ENCODE measurements around the gene PRRX2. TPM values are rescaled to one million over a fixed set of nuclear protein-coding genes. Genes with fewer than 3 reads are reported as not detected.

The PRRX2 gene
- total and polyA plus RNA-seq, 12 donors, result 0.15 to 14.2 (median 4.0) TPM

DNA sequence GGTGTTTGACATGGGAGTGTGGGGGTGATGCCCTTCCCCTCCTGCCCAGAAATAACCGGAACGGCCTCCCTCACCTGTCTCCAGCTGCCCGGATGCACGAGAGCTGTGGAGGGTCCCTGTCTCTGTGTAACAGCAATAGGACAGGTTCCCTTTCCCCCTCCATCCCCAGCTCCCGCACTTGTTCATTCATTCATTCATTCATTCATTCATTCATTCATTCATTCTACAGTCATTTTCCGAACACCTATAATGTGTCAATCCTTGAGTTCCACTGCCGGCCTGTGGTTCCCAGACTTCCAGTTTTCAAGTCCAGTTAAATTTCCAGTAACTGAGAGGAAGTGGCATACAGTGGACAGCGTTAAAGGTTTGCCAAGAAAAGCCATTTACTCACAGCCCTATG lies 7.3 kb downstream of the PRRX2 start:
- Histone ChIP-seq H3K36me3 (replicated peaks in 1 of 2) (no peaks in the 10 kb centered on the region), H3K27ac (no peak overlapping the region), H3K4me1 (replicated peaks in 1 of 2) (no peaks in the 10 kb centered on the region), H3K4me3 (no peak overlapping the region), H3K27me3 (no peaks in the 10 kb centered on the region), H3K9me3 (replicated peaks in 1 of 3) (no peaks in the 10 kb centered on the region)
- DNase-seq, result no peak
- intact Hi-C loops (cut with DNase I), result no loop called here
- WGBS, 4 donors, result 79 to 91% (median 86%) methylated on average over 7 to 8 of the region's 8 CpGs
- TF ChIP-seq POLR2A (IDR thresholded peaks at IDR 0.05), result no peak
- TF ChIP-seq, protein P1, sequence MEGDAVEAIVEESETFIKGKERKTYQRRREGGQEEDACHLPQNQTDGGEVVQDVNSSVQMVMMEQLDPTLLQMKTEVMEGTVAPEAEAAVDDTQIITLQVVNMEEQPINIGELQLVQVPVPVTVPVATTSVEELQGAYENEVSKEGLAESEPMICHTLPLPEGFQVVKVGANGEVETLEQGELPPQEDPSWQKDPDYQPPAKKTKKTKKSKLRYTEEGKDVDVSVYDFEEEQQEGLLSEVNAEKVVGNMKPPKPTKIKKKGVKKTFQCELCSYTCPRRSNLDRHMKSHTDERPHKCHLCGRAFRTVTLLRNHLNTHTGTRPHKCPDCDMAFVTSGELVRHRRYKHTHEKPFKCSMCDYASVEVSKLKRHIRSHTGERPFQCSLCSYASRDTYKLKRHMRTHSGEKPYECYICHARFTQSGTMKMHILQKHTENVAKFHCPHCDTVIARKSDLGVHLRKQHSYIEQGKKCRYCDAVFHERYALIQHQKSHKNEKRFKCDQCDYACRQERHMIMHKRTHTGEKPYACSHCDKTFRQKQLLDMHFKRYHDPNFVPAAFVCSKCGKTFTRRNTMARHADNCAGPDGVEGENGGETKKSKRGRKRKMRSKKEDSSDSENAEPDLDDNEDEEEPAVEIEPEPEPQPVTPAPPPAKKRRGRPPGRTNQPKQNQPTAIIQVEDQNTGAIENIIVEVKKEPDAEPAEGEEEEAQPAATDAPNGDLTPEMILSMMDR (IDR thresholded peaks at IDR 0.05), result no peak

DNA sequence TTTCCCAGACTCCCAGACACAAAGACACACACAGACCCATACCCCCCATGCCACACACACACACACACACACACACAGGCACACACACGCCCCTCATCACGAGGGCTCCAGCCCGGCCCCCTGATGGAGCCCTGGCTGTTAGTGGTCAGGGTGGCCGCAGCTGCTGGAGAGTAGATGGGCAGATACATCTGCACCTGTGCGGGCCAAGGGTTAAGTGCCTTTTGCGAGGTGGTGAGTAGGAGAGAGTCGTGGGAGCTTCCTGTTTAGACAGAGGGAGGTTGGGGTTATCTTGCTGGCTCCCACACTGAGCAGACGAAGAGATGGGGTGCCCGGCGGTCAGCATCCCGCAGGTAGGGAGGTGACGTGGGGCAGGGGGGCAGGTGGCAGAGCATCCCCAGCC lies 8.2 kb downstream of the PRRX2 start:
- Histone ChIP-seq H3K4me3 (no peak overlapping the region), H3K4me1 (replicated peaks in 1 of 2) (no peaks in the 10 kb centered on the region), H3K27ac (no peak overlapping the region), H3K9me3 (replicated peaks in 1 of 3) (no peaks in the 10 kb centered on the region), H3K27me3 (no peaks in the 10 kb centered on the region), H3K36me3 (replicated peaks in 1 of 2) (no peaks in the 10 kb centered on the region)
- no peak for DNase-seq
- intact Hi-C loops (cut with DNase I), result no loop called here
- TF ChIP-seq, protein P1 (IDR thresholded peaks at IDR 0.05), result no peak
- 73 to 84% (median 78%) methylated on average over 6 to 12 of the region's 12 CpGs for WGBS, 4 donors

DNA sequence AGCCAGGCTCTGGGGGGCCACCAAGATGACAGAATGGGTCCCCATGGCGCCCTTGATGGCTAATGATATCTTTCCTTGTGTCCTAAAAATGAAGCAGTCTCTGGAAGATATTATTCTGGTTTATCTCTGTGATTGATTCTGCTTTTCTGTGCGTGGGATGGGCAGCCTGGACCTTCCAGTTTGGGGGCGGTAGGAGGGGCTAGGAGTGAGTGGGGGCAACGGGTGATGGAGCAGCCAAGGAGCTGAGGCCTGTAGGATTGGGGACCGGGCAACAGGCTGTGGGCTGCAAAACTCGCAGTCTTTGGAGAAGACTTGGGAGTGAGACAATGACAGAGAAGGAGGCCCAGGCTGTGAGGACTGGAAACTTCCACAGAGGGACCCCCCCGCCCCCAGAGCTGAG lies 8.8 kb downstream of the PRRX2 start:
- H3K4me1 ChIP-seq (replicated peaks in 1 of 2), result no peaks in the 10 kb centered on the region
- H3K27me3 ChIP-seq, result no peaks in the 10 kb centered on the region
- no peaks in the 10 kb centered on the region for H3K36me3 ChIP-seq (replicated peaks in 1 of 2)
- DNase-seq, result no peak
- no peak overlapping the region for H3K27ac ChIP-seq
- H3K9me3 ChIP-seq (replicated peaks in 1 of 3), result no peaks in the 10 kb centered on the region
- H3K4me3 ChIP-seq, result no peak overlapping the region
- intact Hi-C loops (cut with DNase I), result no loop called here
- no peak for TF ChIP-seq POLR2A (IDR thresholded peaks at IDR 0.05)
- TF ChIP-seq, protein P1 (IDR thresholded peaks at IDR 0.05), result no peak
- 79 to 85% (median 81%) methylated on average over 6 to 7 of the region's 7 CpGs for WGBS, 4 donors

DNA sequence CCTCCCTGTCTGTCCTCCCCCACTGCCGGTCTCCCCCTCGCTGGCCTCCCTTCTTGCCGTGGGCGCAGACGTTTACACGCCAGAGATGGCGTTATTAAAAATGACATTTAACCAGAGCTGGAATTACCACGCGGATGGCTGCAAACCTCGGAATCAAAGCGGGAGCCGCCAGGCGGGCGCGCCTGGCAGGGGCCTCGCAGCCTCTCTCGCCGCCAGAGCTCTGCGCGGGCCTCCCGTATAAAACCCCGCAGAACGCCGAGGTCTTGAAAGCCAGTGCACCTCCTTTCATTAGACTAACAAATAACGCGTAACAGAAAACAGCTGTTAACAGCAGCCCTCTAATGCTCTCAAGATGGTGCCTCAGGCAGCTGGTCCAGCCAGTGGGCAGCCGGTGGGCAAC lies 10.2 kb downstream of the PRRX2 start:
- Histone ChIP-seq H3K9me3 (replicated peaks in 1 of 3) (no peaks in the 10 kb centered on the region), H3K27me3 (no peaks in the 10 kb centered on the region), H3K4me1 (replicated peaks in 1 of 2) (no peaks in the 10 kb centered on the region), H3K27ac (no peak overlapping the region), H3K36me3 (replicated peaks in 1 of 2) (no peaks in the 10 kb centered on the region), H3K4me3 (no peak overlapping the region)
- TF ChIP-seq POLR2A (IDR thresholded peaks at IDR 0.05), result no peak
- TF ChIP-seq, protein P1 (IDR thresholded peaks at IDR 0.05), result no peak
- WGBS, 4 donors, result 71 to 80% (median 78%) methylated on average over 15 to 27 of the region's 27 CpGs
- no peak for DNase-seq
- intact Hi-C loops (cut with DNase I), result no loop called here
